Measurements from ENCODE around the gene CPT1C.

Gene CPT1C

DNA sequence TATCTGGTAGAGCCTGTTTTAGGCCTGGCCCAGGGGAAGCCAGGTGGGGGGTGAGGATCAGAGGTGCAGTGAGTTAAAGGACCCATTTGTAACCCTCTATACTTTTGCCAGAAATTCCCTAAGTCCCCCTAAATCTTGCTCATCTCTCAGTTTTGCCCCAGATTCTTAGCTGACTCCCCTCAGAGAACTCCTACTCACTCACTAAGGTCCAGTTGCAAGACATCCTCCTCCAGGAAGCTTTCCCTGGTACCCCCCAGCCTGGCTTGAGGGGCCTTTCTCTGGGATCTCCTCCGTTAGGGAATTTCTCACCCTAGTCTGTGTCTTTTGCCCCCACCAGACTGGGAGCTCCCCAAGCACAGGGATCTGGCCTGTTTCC, 70.3 kb downstream of the CPT1C start:
- no peaks in the 10 kb centered on the region for H3K36me3 Mint-ChIP-seq (ENCODE audit: low read depth)
- peaks cover 12% of the 10 kb centered on the region for H3K27me3 Mint-ChIP-seq
- peak overlapping the region; percentile 42 for H3K4me3 Mint-ChIP-seq
- H3K9me3 Mint-ChIP-seq: no peaks in the 10 kb centered on the region
- intact Hi-C loops (cut with micrococcal nuclease): no loop called here
- H3K27ac Mint-ChIP-seq: peak overlapping the region; percentile 67
- H3K4me1 Mint-ChIP-seq (ENCODE audit: low read depth): peaks cover 43% of the 10 kb centered on the region

DNA sequence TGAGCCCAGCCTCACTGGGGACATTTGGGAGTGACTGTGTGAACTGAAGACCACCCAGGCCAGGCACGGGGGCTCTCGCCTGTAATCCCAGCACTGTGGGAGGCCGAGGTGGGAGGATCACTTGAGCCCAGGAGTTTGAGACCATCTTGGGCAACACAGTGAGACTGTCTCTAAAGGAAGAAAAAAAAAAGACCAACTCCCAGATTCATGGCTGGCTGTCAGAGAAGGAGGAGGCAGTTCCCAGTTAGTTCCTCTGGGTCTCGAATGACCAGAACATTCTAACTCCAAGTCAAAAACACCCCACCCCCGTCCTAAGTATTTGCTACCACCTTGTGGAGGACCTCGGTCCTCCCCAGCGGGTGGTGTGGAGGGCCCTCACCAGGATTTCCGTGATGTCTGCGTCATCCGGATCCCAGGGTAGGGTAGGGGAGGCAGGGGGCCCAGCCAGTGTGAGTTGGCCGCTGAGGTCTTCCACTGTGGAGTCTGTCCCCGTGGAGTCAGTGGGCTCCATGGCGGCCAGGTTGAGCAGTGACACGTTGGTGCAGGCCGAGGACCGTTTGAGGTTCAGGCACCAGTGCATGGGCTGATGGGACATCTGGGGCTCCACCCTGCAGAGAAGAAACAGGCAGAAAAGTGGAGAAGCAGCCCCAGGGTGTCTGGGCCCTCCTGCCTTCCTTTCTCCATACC, 70.9 kb downstream of the CPT1C start:
- Mint-ChIP-seq H3K27me3 (peaks cover 12% of the 10 kb centered on the region), H3K4me1 (ENCODE audit: low read depth) (peaks cover 44% of the 10 kb centered on the region), H3K36me3 (ENCODE audit: low read depth) (no peaks in the 10 kb centered on the region), H3K4me3 (peak overlapping the region; percentile 42), H3K9me3 (no peaks in the 10 kb centered on the region), H3K27ac (peak overlapping the region; percentile 67)
- intact Hi-C loops (cut with micrococcal nuclease): no loop called here

DNA sequence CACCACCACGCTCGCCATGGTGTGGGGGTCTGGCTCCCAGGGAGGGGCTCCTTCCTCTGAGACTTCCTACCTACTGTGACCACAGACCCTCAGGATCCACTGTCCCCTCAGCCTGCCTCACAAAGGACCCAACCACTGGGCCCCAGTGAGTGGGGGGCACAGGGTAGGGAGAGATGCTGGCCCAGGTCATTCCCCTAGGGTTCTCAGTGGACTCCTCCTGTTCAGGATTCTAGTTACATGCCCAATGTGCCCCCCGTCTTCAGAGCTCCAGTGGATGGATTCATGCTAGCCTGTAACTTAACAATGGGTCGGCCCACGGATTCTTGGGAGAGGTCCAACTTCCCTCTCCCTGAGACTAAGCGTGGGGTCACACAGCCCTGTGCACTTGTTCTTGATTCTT, 72.3 kb downstream of the CPT1C start, which contains the start of gene TSKS:
TSKS (minus strand) TSS at position 77 of the 400 bp plus-strand sequence; CDS start at position 18, 59 bp downstream.
- intact Hi-C loops (cut with micrococcal nuclease): no loop called here
- peaks cover 8% of the 10 kb centered on the region for H3K27me3 Mint-ChIP-seq
- no peaks in the 10 kb centered on the region for H3K9me3 Mint-ChIP-seq
- H3K4me1 Mint-ChIP-seq (ENCODE audit: low read depth): peaks cover 56% of the 10 kb centered on the region
- H3K36me3 Mint-ChIP-seq (ENCODE audit: low read depth): peaks cover 14% of the 10 kb centered on the region
- H3K27ac Mint-ChIP-seq: peak within 1 kb of the TSS; percentile 67
- H3K4me3 Mint-ChIP-seq: peak within 1 kb of the TSS; percentile 13

Measured in dendritic cell treated with granulocyte-macrophage colony-stimulating factor and Interleukin-4, amounts not matched to agents 40 ng/mL and 50 ng/mL, for 4 days (primary cell).